ENCODE results near the gene CDON.

Gene CDON

GRCh38 chr11:126062679-126063506 is at the start of gene CDON:
CDON (minus strand) TSS chr11:126062866; CDS start chr11:126023476, 39,390 bp downstream.
- DNase-seq: peak; percentile 90

- no peak for DNase-seq
Observed at GRCh38 chr11:126111458-126112116, 48.9 kb upstream of the CDON start.

GRCh38 chr11:126109941-126110731 is 47.5 kb upstream of the CDON start:
- DNase-seq: no peak

- no peak for DNase-seq
Observed at GRCh38 chr11:126106594-126107328, 44.1 kb upstream of the CDON start.

GRCh38 chr11:126105748-126106080 is 43.0 kb upstream of the CDON start:
- DNase-seq: no peak

- no peak for DNase-seq
Observed at GRCh38 chr11:126105022-126105747, 42.5 kb upstream of the CDON start.

GRCh38 chr11:126104420-126104819 is 41.8 kb upstream of the CDON start:
- no peak for DNase-seq

GRCh38 chr11:126103150-126103549 is 40.5 kb upstream of the CDON start:
- DNase-seq: no peak

- no peak for DNase-seq
Observed at GRCh38 chr11:126102436-126102981, 39.8 kb upstream of the CDON start.

GRCh38 chr11:126101930-126102283 is 39.2 kb upstream of the CDON start:
- DNase-seq: no peak

GRCh38 chr11:126101251-126101929 is 38.7 kb upstream of the CDON start:
- DNase-seq: no peak

- no peak for DNase-seq
Observed at GRCh38 chr11:126100716-126101115, 38.0 kb upstream of the CDON start.

- DNase-seq: no peak
Observed at GRCh38 chr11:126098204-126098769, 35.6 kb upstream of the CDON start.

- no peak for DNase-seq
Observed at GRCh38 chr11:126095745-126096144, 33.1 kb upstream of the CDON start.

GRCh38 chr11:126090452-126090851 is 27.8 kb upstream of the CDON start:
- DNase-seq: no peak

- DNase-seq: no peak
Observed at GRCh38 chr11:126088999-126089398, 26.3 kb upstream of the CDON start.

GRCh38 chr11:126086248-126086647 is 23.6 kb upstream of the CDON start:
- DNase-seq: no peak

- no peak for DNase-seq
Observed at GRCh38 chr11:126084608-126084912, 21.9 kb upstream of the CDON start.

GRCh38 chr11:126083829-126084607 is 21.4 kb upstream of the CDON start:
- DNase-seq: peak; percentile 34

Data from activated T-cell treated with anti-CD3 and anti-CD28 coated beads, Interleukin-2, amount 50 U/mL, for 1 hour (primary cell).